ENCODE results near the gene LY6G6C. TPM values are rescaled to one million over a fixed set of nuclear protein-coding genes. Genes with fewer than 3 reads are reported as not detected.

LY6G6C gene
- total and polyA plus RNA-seq, 2 of the 4 experiments (the other 2 are of a cell fraction): not detected

- TF ChIP-seq MAFK (IDR thresholded peaks at IDR 0.05; ENCODE audit: low read depth, low read length): no peak
Observed at GRCh38 chr6:31762878-31763618, 41.5 kb upstream of the LY6G6C start (continued).

GRCh38 chr6:31762356-31762755 is 40.8 kb upstream of the LY6G6C start, which contains the start of gene SAPCD1:
SAPCD1 (plus strand) TSS chr6:31762656; CDS start chr6:31763055, 399 bp downstream.
- no TSS peak for BruUV-seq (replicated peaks)
- no peak within 1 kb of the TSS for H3K4me3 ChIP-seq (ENCODE audit: insufficient read depth, low read depth, low read length)
- POLR2A ChIA-PET (ENCODE audit: unreplicated experiment): no interaction called here
- TF ChIP-seq NFE2L2 (IDR thresholded peaks at IDR 0.05; ENCODE audit: low read depth, low read length): no peak
- TF ChIP-seq, protein P1, sequence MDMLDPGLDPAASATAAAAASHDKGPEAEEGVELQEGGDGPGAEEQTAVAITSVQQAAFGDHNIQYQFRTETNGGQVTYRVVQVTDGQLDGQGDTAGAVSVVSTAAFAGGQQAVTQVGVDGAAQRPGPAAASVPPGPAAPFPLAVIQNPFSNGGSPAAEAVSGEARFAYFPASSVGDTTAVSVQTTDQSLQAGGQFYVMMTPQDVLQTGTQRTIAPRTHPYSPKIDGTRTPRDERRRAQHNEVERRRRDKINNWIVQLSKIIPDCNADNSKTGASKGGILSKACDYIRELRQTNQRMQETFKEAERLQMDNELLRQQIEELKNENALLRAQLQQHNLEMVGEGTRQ (IDR thresholded peaks at IDR 0.05; ENCODE audit: low read depth, low read length): no peak
- TF ChIP-seq, protein P2, sequence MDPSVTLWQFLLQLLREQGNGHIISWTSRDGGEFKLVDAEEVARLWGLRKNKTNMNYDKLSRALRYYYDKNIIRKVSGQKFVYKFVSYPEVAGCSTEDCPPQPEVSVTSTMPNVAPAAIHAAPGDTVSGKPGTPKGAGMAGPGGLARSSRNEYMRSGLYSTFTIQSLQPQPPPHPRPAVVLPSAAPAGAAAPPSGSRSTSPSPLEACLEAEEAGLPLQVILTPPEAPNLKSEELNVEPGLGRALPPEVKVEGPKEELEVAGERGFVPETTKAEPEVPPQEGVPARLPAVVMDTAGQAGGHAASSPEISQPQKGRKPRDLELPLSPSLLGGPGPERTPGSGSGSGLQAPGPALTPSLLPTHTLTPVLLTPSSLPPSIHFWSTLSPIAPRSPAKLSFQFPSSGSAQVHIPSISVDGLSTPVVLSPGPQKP (IDR thresholded peaks at IDR 0.05; ENCODE audit: borderline replicate concordance, low read depth, low read length): no peak
- TF ChIP-seq RAD21 (IDR thresholded peaks at IDR 0.05; ENCODE audit: low read length): no peak
- no peak for TF ChIP-seq CTCF (conservative IDR thresholded peaks at IDR 0.05; ENCODE audit: low read depth, low read length)
- TF ChIP-seq CHD1 (IDR thresholded peaks at IDR 0.05; ENCODE audit: low read depth, low read length): no peak
- TF ChIP-seq POLR2A (IDR thresholded peaks at IDR 0.05; ENCODE audit: low read depth, low read length): no peak
- no peak for TF ChIP-seq RCOR1 (IDR thresholded peaks at IDR 0.05; ENCODE audit: insufficient replicate concordance, low read length)
- no peak for TF ChIP-seq MXI1 (IDR thresholded peaks at IDR 0.05; ENCODE audit: borderline replicate concordance, low read depth, low read length)
- TF ChIP-seq MAZ (IDR thresholded peaks at IDR 0.05; ENCODE audit: borderline replicate concordance, low read depth, low read length): no peak
- TF ChIP-seq RFX5 (IDR thresholded peaks at IDR 0.05; ENCODE audit: low read depth, low read length): no peak
- TF ChIP-seq CEBPB (IDR thresholded peaks at IDR 0.05; ENCODE audit: low read depth, low read length): no peak

More at GRCh38 chr6:31762356-31762755, 40.8 kb upstream of the LY6G6C start, which contains the start of gene SAPCD1:
- in situ Hi-C loops (cut with MboI; ENCODE audit: low sequenced_read_pairs) (no loop called here), intact Hi-C loops (cut with micrococcal nuclease) (no loop called here), dilution Hi-C loops (cut with HindIII; ENCODE audit: low sequenced_read_pairs, unreplicated experiment) (no loop called here)
- Histone ChIP-seq H2BK120ac (ENCODE audit: low read depth, low read length) (0 out of 2 replicates have a peak within 1 kb of the TSS, but pooled peaks have one; percentile 14), H3K14ac (replicated peaks; ENCODE audit: low read depth, low read length) (peak within 1 kb of the TSS; percentile 74), H3K9me3 (ENCODE audit: control insufficient read depth, insufficient read depth, low read length) (no peaks in the 10 kb centered on the region), H3K9ac (ENCODE audit: low read depth, low read length) (no peak within 1 kb of the TSS), H4K5ac (ENCODE audit: low read depth, low read length) (no peak within 1 kb of the TSS), H3K27ac (ENCODE audit: insufficient read depth, low read length) (no peak within 1 kb of the TSS), H2AK5ac (ENCODE audit: low read depth, low read length) (peak within 1 kb of the TSS; percentile 65; the same call in 1 of the 2 replicates), H2BK5ac (ENCODE audit: low read depth, low read length, poor library complexity, severe bottlenecking) (peak within 1 kb of the TSS; percentile 5), H2BK15ac (ENCODE audit: low read depth, low read length) (no peak within 1 kb of the TSS), H4K91ac (ENCODE audit: insufficient read depth, low read depth, low read length) (no peak within 1 kb of the TSS; the same call in 1 of the 2 replicates), H4K20me1 (ENCODE audit: insufficient read depth, low read length) (no peaks in the 10 kb centered on the region), H3K18ac (ENCODE audit: low read depth, low read length) (no peak within 1 kb of the TSS), H2AFZ (replicated peaks; ENCODE audit: low read length, poor library complexity) (peak within 1 kb of the TSS; percentile 64), H3K4me2 (ENCODE audit: low read depth, low read length) (no peak within 1 kb of the TSS), H3K36me3 (ENCODE audit: control insufficient read depth, insufficient read depth, low read length) (peaks cover 7% of the 10 kb centered on the region; the same call in 1 of the 2 replicates), H3K23ac (ENCODE audit: low read depth, low read length) (no peak within 1 kb of the TSS), H3K4me1 (ENCODE audit: control insufficient read depth, insufficient read depth, low read length) (peaks cover 4% of the 10 kb centered on the region), H3K56ac (ENCODE audit: extremely low read depth, insufficient read depth, low read length) (no peak within 1 kb of the TSS; the same call in 1 of the 2 replicates), H2BK20ac (ENCODE audit: low read depth, low read length) (no peak within 1 kb of the TSS), H3K27me3 (ENCODE audit: control insufficient read depth, insufficient read depth, low read length) (no peaks in the 10 kb centered on the region), H4K8ac (ENCODE audit: low read depth in 2 of 2, low read length in 2 of 2) (peak within 1 kb of the TSS in 1 of 2 experiments; percentile 39; a peak in 1 of 4 replicates), H3K79me1 (ENCODE audit: low read depth in 1 of 2, low read length in 2 of 2) (no peaks in the 10 kb centered on the region), H3K4ac (ENCODE audit: low read depth, low read length) (peak within 1 kb of the TSS; percentile 66), H3K9me1 (ENCODE audit: insufficient read depth, low read length) (peaks cover 15% of the 10 kb centered on the region), H2AK9ac (replicated peaks; ENCODE audit: low read depth, low read length, poor library complexity) (peak within 1 kb of the TSS; percentile 71)
- no peak for DNase-seq
- no peak for ATAC-seq (ENCODE audit: low read depth)
- no CpG with 5 or more reads among the region's 4 CpGs for WGBS, 2 experiments (ENCODE audit: extremely low coverage in 2 of 2, insufficient read length in 1 of 2)
- CTCF ChIA-PET: no interaction called here
